Measurements from ENCODE around the gene LRRC8E.
A peak's percentile ranks its signal among the peaks of the same experiment; 100 is the strongest.
"Not testable (repeated sequence)": the region's sequence is repeated elsewhere in the genome, so short reads cannot be mapped to it uniquely, and the experiment has no call there.

Gene LRRC8E

GRCh38 chr19:7910321-7911161 is 22.2 kb downstream of the LRRC8E start:
- DNase-seq = no peak

- DNase-seq = no peak
These were observed 23.3 kb downstream of the LRRC8E start for GRCh38 chr19:7911508-7912143.

GRCh38 chr19:7912144-7912696 is 23.9 kb downstream of the LRRC8E start:
- DNase-seq = no peak

- no peak for DNase-seq
These were observed 24.6 kb downstream of the LRRC8E start for GRCh38 chr19:7912697-7913564.

GRCh38 chr19:7913652-7914051 is 25.3 kb downstream of the LRRC8E start:
- no peak for DNase-seq

GRCh38 chr19:7914099-7914498 is 25.8 kb downstream of the LRRC8E start:
- no peak for DNase-seq

GRCh38 chr19:7914598-7915045 is 26.3 kb downstream of the LRRC8E start, which contains the start of gene TGFBR3L:
TGFBR3L (plus strand) TSS chr19:7914830.
- DNase-seq = no peak

GRCh38 chr19:7915250-7916102 is 27.2 kb downstream of the LRRC8E start:
- DNase-seq = no peak

GRCh38 chr19:7916103-7916954 is 28.0 kb downstream of the LRRC8E start:
- no peak for DNase-seq

- no peak for DNase-seq
These were observed 28.6 kb downstream of the LRRC8E start for GRCh38 chr19:7916955-7917266.

GRCh38 chr19:7917267-7918061 is 29.2 kb downstream of the LRRC8E start:
- peak; percentile 45 for DNase-seq

GRCh38 chr19:7918062-7918614 is 29.8 kb downstream of the LRRC8E start:
- DNase-seq = not testable (repeated sequence)

- no peak for DNase-seq
These were observed 30.5 kb downstream of the LRRC8E start for GRCh38 chr19:7918615-7919421.

GRCh38 chr19:7919610-7920518 is 31.6 kb downstream of the LRRC8E start, which contains the start of gene SNAPC2:
SNAPC2 (plus strand) TSS chr19:7920338; CDS start chr19:7920367, 29 bp downstream.
- peak; percentile 94 for DNase-seq

- DNase-seq = peak; percentile 100
These were observed 32.4 kb downstream of the LRRC8E start for GRCh38 chr19:7920519-7921301.

GRCh38 chr19:7921302-7921966 is 33.1 kb downstream of the LRRC8E start:
- no peak for DNase-seq
